IMR-90 (cell line): Measurements from ENCODE around the gene CCT7. TPM values are rescaled to one million over a fixed set of nuclear protein-coding genes. Genes with fewer than 3 reads are reported as not detected.

Source experiments
- ATAC-seq: fragments of 200-7000 bp; cut with Tn5 transposase; 2 replicates; pipeline ENCODE4 v1.9.1; 2020; ENCODE audit warnings: low read depth, mild to moderate bottlenecking, moderate library complexity
- BruUV-seq: library from RNA; stranded (reverse); fragments of 400-500 nt; replicated peaks from 2 replicates; lab custom pipeline; 2021; lab: Mats Ljungman, UMichigan
- CTCF ChIA-PET: fragments of 300-600 bp; formaldehyde crosslinking; extraction: SDS; loops from one replicate; lab custom pipeline; 2021; ENCODE audit warnings: antibody characterized with exemption; lab: Yijun Ruan, JAX
- POLR2A ChIA-PET: fragments of 300-600 bp; sonication (Branson Sonifier 250); formaldehyde crosslinking; loops from one replicate; lab custom pipeline; 2022; ENCODE audit warnings: antibody characterized with exemption; ENCODE audit not compliant: unreplicated experiment; lab: Charles Lee
- DNase-seq: peaks from one replicate; pipeline ENCODE4 v3.0.0; 2013
- H2AFZ ChIP-seq: replicated peaks from 2 replicates; pipeline ENCODE3; 2013; ENCODE audit warnings: low read length, mild to moderate bottlenecking; ENCODE audit not compliant: poor library complexity
- H2AK5ac ChIP-seq: 2 replicates; pipeline ENCODE4 v1.6.1; 2013; ENCODE audit warnings: low read depth, low read length, inconsistent platforms
- H2AK9ac ChIP-seq: replicated peaks from 2 replicates; pipeline ENCODE3; 2013; ENCODE audit warnings: mild to moderate bottlenecking, low read depth, low read length, moderate library complexity; ENCODE audit not compliant: poor library complexity
- H2BK120ac ChIP-seq: 2 replicates; pipeline ENCODE4 v1.6.1; 2013; ENCODE audit warnings: low read depth, low read length, inconsistent platforms
- H2BK15ac ChIP-seq: 3 replicates; pipeline ENCODE4 v1.6.1; 2013; ENCODE audit warnings: low read depth, low read length, inconsistent platforms
- H2BK20ac ChIP-seq: 2 replicates; pipeline ENCODE4 v1.6.1; 2013; ENCODE audit warnings: low read depth, mild to moderate bottlenecking, inconsistent platforms, low read length, moderate library complexity
- H2BK5ac ChIP-seq: 2 replicates; pipeline ENCODE4 v1.6.1; 2013; ENCODE audit warnings: mild to moderate bottlenecking, low read depth, low read length, inconsistent platforms; ENCODE audit not compliant: poor library complexity, severe bottlenecking
- H3K14ac ChIP-seq: replicated peaks from 2 replicates; pipeline ENCODE4 v1.6.1; 2013; ENCODE audit warnings: low read depth, low read length, inconsistent platforms
- H3K18ac ChIP-seq: 2 replicates; pipeline ENCODE4 v1.6.1; 2013; ENCODE audit warnings: low read depth, low read length, control low read depth
- H3K23ac ChIP-seq: 2 replicates; pipeline ENCODE4 v1.6.1; 2013; ENCODE audit warnings: low read depth, low read length, inconsistent platforms
- H3K27ac ChIP-seq: 2 replicates; pipeline ENCODE4 v1.5.1; 2013; ENCODE audit warnings: mild to moderate bottlenecking, control low read depth, low read length; ENCODE audit not compliant: insufficient read depth
- H3K27me3 ChIP-seq: 2 replicates; pipeline ENCODE4 v1.6.1; 2013; ENCODE audit warnings: low read length; ENCODE audit not compliant: control insufficient read depth, insufficient read depth
- H3K36me3 ChIP-seq: 2 replicates; pipeline ENCODE4 v1.6.1; 2013; ENCODE audit warnings: low read length, mixed read lengths; ENCODE audit not compliant: control insufficient read depth, insufficient read depth
- H3K4ac ChIP-seq: 2 replicates; pipeline ENCODE4 v1.6.1; 2013; ENCODE audit warnings: low read depth, low read length, inconsistent platforms
- H3K4me1 ChIP-seq: 2 replicates; pipeline ENCODE4 v1.6.1; 2013; ENCODE audit warnings: low read length, mixed read lengths; ENCODE audit not compliant: control insufficient read depth, insufficient read depth
- H3K4me2 ChIP-seq: 2 replicates; pipeline ENCODE4 v1.6.1; 2013; ENCODE audit warnings: low read depth, mild to moderate bottlenecking, control low read depth, low read length, moderate library complexity
- H3K4me3 ChIP-seq: 2 replicates; pipeline ENCODE4 v1.5.1; 2013; ENCODE audit warnings: low read depth, mild to moderate bottlenecking, control low read depth, low read length, moderate library complexity; ENCODE audit not compliant: insufficient read depth
- H3K56ac ChIP-seq: 2 replicates; pipeline ENCODE4 v1.6.1; 2013; ENCODE audit warnings: low read length, inconsistent platforms; ENCODE audit not compliant: insufficient read depth; ENCODE audit errors: extremely low read depth
- H3K79me1 ChIP-seq, 2 experiments: 2 replicates each; pipeline ENCODE4 v1.6.1; 2013; ENCODE audit warnings: low read length in 2 of 2, inconsistent platforms in 1 of 2, low read depth in 1 of 2
- H3K9ac ChIP-seq: 2 replicates; pipeline ENCODE4 v1.6.1; 2013; ENCODE audit warnings: low read depth, low read length, control low read depth
- H3K9me1 ChIP-seq: 2 replicates; pipeline ENCODE4 v1.6.1; 2013; ENCODE audit warnings: low read length, inconsistent platforms; ENCODE audit not compliant: insufficient read depth
- H3K9me3 ChIP-seq: 2 replicates; pipeline ENCODE4 v1.6.1; 2013; ENCODE audit warnings: low read length; ENCODE audit not compliant: control insufficient read depth, insufficient read depth
- H4K20me1 ChIP-seq: 2 replicates; pipeline ENCODE4 v1.6.1; 2013; ENCODE audit warnings: low read length, inconsistent platforms; ENCODE audit not compliant: insufficient read depth
- H4K5ac ChIP-seq: 2 replicates; pipeline ENCODE4 v1.6.1; 2013; ENCODE audit warnings: mild to moderate bottlenecking, low read depth, low read length, control low read depth
- H4K8ac ChIP-seq, 2 experiments: 2 replicates each; pipeline ENCODE4 v1.6.1; 2013; ENCODE audit warnings: low read depth in 2 of 2, low read length in 2 of 2, control low read depth in 1 of 2, inconsistent platforms in 1 of 2
- H4K91ac ChIP-seq: 2 replicates; pipeline ENCODE4 v1.6.1; 2013; ENCODE audit warnings: low read depth, low read length, inconsistent platforms; ENCODE audit not compliant: insufficient read depth
- BHLHE40 ChIP-seq: fragments of 150-350 bp; IDR thresholded peaks from 2 replicates; pipeline ENCODE4 v1.6.1; 2016; ENCODE audit warnings: mild to moderate bottlenecking, low read depth, low read length
- CEBPB ChIP-seq: IDR thresholded peaks from 2 replicates; pipeline ENCODE4 v1.6.1; 2012; ENCODE audit warnings: low read depth, low read length, improper control_type of control experiment
- CHD1 ChIP-seq: IDR thresholded peaks from 2 replicates; pipeline ENCODE4 v1.6.1; 2012; ENCODE audit warnings: low read depth, low read length, improper control_type of control experiment
- CTCF ChIP-seq: conservative IDR thresholded peaks from 2 replicates; pipeline ENCODE4 v1.5.1; 2012; ENCODE audit warnings: mild to moderate bottlenecking, low read depth, low read length, improper control_type of control experiment
- ELK1 ChIP-seq: fragments of 150-350 bp; IDR thresholded peaks from 2 replicates; pipeline ENCODE4 v1.6.1; 2016; ENCODE audit warnings: low read depth, mild to moderate bottlenecking, low read length, moderate library complexity, borderline replicate concordance
- FOS ChIP-seq: fragments of 150-350 bp; IDR thresholded peaks from 2 replicates; pipeline ENCODE4 v1.6.1; 2016; ENCODE audit warnings: low read depth, low read length
- MAFK ChIP-seq: IDR thresholded peaks from 2 replicates; pipeline ENCODE4 v1.6.1; 2012; ENCODE audit warnings: low read depth, low read length, improper control_type of control experiment
- MAZ ChIP-seq: IDR thresholded peaks from 2 replicates; pipeline ENCODE4 v1.6.1; 2012; ENCODE audit warnings: low read depth, mild to moderate bottlenecking, low read length, improper control_type of control experiment, moderate library complexity, borderline replicate concordance
- MXI1 ChIP-seq: IDR thresholded peaks from 2 replicates; pipeline ENCODE4 v1.6.1; 2012; ENCODE audit warnings: low read depth, mild to moderate bottlenecking, low read length, moderate library complexity, borderline replicate concordance
- NFE2L2 ChIP-seq: fragments of 150-350 bp; IDR thresholded peaks from 2 replicates; pipeline ENCODE4 v1.6.1; 2016; ENCODE audit warnings: low read depth, mild to moderate bottlenecking, low read length
- RAD21 ChIP-seq: IDR thresholded peaks from 2 replicates; pipeline ENCODE4 v1.6.1; 2012; ENCODE audit warnings: low read length, improper control_type of control experiment
- RCOR1 ChIP-seq: IDR thresholded peaks from 2 replicates; pipeline ENCODE4 v1.6.1; 2012; ENCODE audit warnings: mild to moderate bottlenecking, low read length, improper control_type of control experiment; ENCODE audit not compliant: insufficient replicate concordance
- RFX5 ChIP-seq: IDR thresholded peaks from 2 replicates; pipeline ENCODE4 v1.8.0; 2012; ENCODE audit warnings: low read depth, mild to moderate bottlenecking, low read length, moderate library complexity
- SMC3 ChIP-seq: fragments of 150-350 bp; IDR thresholded peaks from 2 replicates; pipeline ENCODE4 v1.6.1; 2016; ENCODE audit warnings: low read depth, mild to moderate bottlenecking, antibody characterized with exemption, low read length, moderate library complexity
- USF2 ChIP-seq: fragments of 150-350 bp; IDR thresholded peaks from 2 replicates; pipeline ENCODE4 v1.6.1; 2017; ENCODE audit warnings: mild to moderate bottlenecking, antibody characterized with exemption, low read length, low read depth
- WGBS, 2 experiments: methylation state at CpG; one replicate each; pipeline versions ENCODE4 v1.1.5 to v1.1.7; 2013; ENCODE audit warnings: missing lambda C conversion rate in 2 of 2; ENCODE audit not compliant: insufficient read length in 1 of 2; ENCODE audit errors: extremely low coverage in 2 of 2; 5-methylcytosine and 5-hydroxymethylcytosine counted together
- dilution Hi-C: fragments of 300-500 bp; cut with HindIII; formaldehyde crosslinking; loops from one replicate; pipeline ENCODE4 v1.14.3; 2018; ENCODE audit warnings: low sequenced_read_pairs; ENCODE audit not compliant: unreplicated experiment
- in situ Hi-C: fragments of 300-500 bp; cut with MboI; formaldehyde crosslinking; loops from 3 replicates; pipeline ENCODE4 v1.14.3; 2019; ENCODE audit warnings: low sequenced_read_pairs, inconsistent platforms, mixed read lengths
- intact Hi-C: fragments of 100-400 bp; cut with micrococcal nuclease; formaldehyde crosslinking; loops from 2 replicates; pipeline ENCODE4 v1.10.0; 2022
- polyA plus RNA-seq, 3 experiments: library from polyadenylated mRNA; depleted of rRNA; stranded (reverse); fragments of >200 nt; gene quantifications; 2 replicates each; pipeline ENCODE4 v1.2.3, GENCODE V29; 2012; ENCODE audit warnings: low replicate concordance in 1 of 3
- total RNA-seq: library from RNA; depleted of rRNA; stranded (reverse); fragments of >200 nt; gene quantifications from 2 replicates; pipeline ENCODE4 v1.2.3, GENCODE V29; 2012

The CCT7 gene
- total and polyA plus RNA-seq, 2 of the 4 experiments (the other 2 are of a cell fraction): 321 to 575 TPM

GRCh38 chr2:73285159-73285739 lies 51.1 kb downstream of the CCT7 start:
- no peak for TF ChIP-seq MAFK
- no peak for TF ChIP-seq RFX5
- no peak for TF ChIP-seq USF2
- TF ChIP-seq RCOR1: no peak
- TF ChIP-seq SMC3: no peak
- no peak for TF ChIP-seq NFE2L2
- TF ChIP-seq CTCF: no peak
- no peak for TF ChIP-seq FOS
- TF ChIP-seq MAZ: no peak
- no peak for TF ChIP-seq ELK1
- TF ChIP-seq BHLHE40: no peak
- TF ChIP-seq MXI1: no peak
- no peak for TF ChIP-seq RAD21
- no peak for TF ChIP-seq CHD1
- TF ChIP-seq CEBPB: no peak
- no peak overlapping the region for H2AK9ac ChIP-seq
- WGBS, 2 experiments: 45% methylated on average over 2 of the region's 5 CpGs; no CpG with 5 or more reads in 1 of the 2 experiments
- H3K9ac ChIP-seq: no peak overlapping the region
- intact Hi-C loops: no loop called here
- no peak overlapping the region for H3K14ac ChIP-seq
- DNase-seq (no peak), ATAC-seq (no peak)
- POLR2A ChIA-PET: no interaction called here
- H3K36me3 ChIP-seq: no peaks in the 10 kb centered on the region
- H4K5ac ChIP-seq: no peak overlapping the region
- no TSS peak for BruUV-seq
- no peak overlapping the region for H3K23ac ChIP-seq
- no peak overlapping the region for H2BK15ac ChIP-seq
- no peak overlapping the region for H3K56ac ChIP-seq
- CTCF ChIA-PET: no interaction called here
- no peak overlapping the region for H2BK120ac ChIP-seq
- no peak overlapping the region for H3K27ac ChIP-seq
- no peak overlapping the region for H2AK5ac ChIP-seq
- H4K20me1 ChIP-seq: no peaks in the 10 kb centered on the region
- H3K79me1 ChIP-seq: no peaks in the 10 kb centered on the region; a peak in 1 of 4 replicates
- H3K9me3 ChIP-seq: no peaks in the 10 kb centered on the region
- no peak overlapping the region for H3K4me2 ChIP-seq
- H3K4me3 ChIP-seq: no peak overlapping the region
- no peaks in the 10 kb centered on the region for H3K9me1 ChIP-seq
- peaks cover 3% of the 10 kb centered on the region; the same call in 1 of the 2 replicates for H3K4me1 ChIP-seq
- H2BK20ac ChIP-seq: no peak overlapping the region
- H3K4ac ChIP-seq: no peak overlapping the region
- no peak overlapping the region for H3K18ac ChIP-seq
- no peak overlapping the region for H4K8ac ChIP-seq
- in situ Hi-C loops: no loop called here
- dilution Hi-C loops: no loop called here
- peaks cover 18% of the 10 kb centered on the region for H3K27me3 ChIP-seq
- no peak overlapping the region for H4K91ac ChIP-seq
- H2BK5ac ChIP-seq: no peak overlapping the region
- H2AFZ ChIP-seq: no peak overlapping the region
